Stimulated activated memory B cell treated with anti-CD40 and anti-IgM and Interleukin-4, amounts not matched to agents 10 μg/mL and 1 μg/mL and 100 μg/mL, for 72 hours (primary cell): ENCODE data around the gene QTRT2.

Source experiments
- ATAC-seq: fragments of 150-1000 bp; cut with Tn5 transposase; 2 replicates; pipeline ENCODE4 v1.10.0; 2021
- H3K27ac Mint-ChIP-seq: one replicate; pipeline ENCODE4 v1.8.0; 2022; ENCODE audit warnings: mild to moderate bottlenecking, mixed read lengths
- H3K27me3 Mint-ChIP-seq: one replicate; pipeline ENCODE4 v1.8.0; 2022; ENCODE audit warnings: mixed read lengths
- H3K36me3 Mint-ChIP-seq: one replicate; pipeline ENCODE4 v1.8.0; 2022; ENCODE audit warnings: mixed read lengths
- H3K4me1 Mint-ChIP-seq: one replicate; pipeline ENCODE4 v1.8.0; 2022; ENCODE audit warnings: mixed read lengths
- H3K4me3 Mint-ChIP-seq: one replicate; pipeline ENCODE4 v1.8.0; 2022; ENCODE audit warnings: mild to moderate bottlenecking, moderate library complexity, mixed read lengths
- H3K9me3 Mint-ChIP-seq: one replicate; pipeline ENCODE4 v1.8.0; 2022; ENCODE audit warnings: mixed read lengths

Gene QTRT2

GRCh38 chr3:114095796-114096195 is 39.3 kb downstream of the QTRT2 start:
- Mint-ChIP-seq H3K4me1 (no peaks in the 10 kb centered on the region), H3K27ac (no peak overlapping the region), H3K9me3 (no peaks in the 10 kb centered on the region), H3K4me3 (no peak overlapping the region), H3K27me3 (no peaks in the 10 kb centered on the region), H3K36me3 (no peaks in the 10 kb centered on the region)
- ATAC-seq, result no peak

GRCh38 chr3:114101101-114101500 is 44.6 kb downstream of the QTRT2 start:
- no peaks in the 10 kb centered on the region for H3K9me3 Mint-ChIP-seq
- H3K36me3 Mint-ChIP-seq, result no peaks in the 10 kb centered on the region
- ATAC-seq, result no peak

GRCh38 chr3:114103181-114103580 is 46.6 kb downstream of the QTRT2 start:
- Mint-ChIP-seq H3K36me3 (no peaks in the 10 kb centered on the region), H3K4me3 (no peak overlapping the region), H3K27me3 (no peaks in the 10 kb centered on the region), H3K4me1 (no peaks in the 10 kb centered on the region), H3K27ac (no peak overlapping the region), H3K9me3 (no peaks in the 10 kb centered on the region)
- no peak for ATAC-seq

More at GRCh38 chr3:114101101-114101500, 44.6 kb downstream of the QTRT2 start:
- H3K27ac Mint-ChIP-seq, result no peak overlapping the region
- H3K4me1 Mint-ChIP-seq, result no peaks in the 10 kb centered on the region
- H3K4me3 Mint-ChIP-seq, result no peak overlapping the region
- no peaks in the 10 kb centered on the region for H3K27me3 Mint-ChIP-seq

GRCh38 chr3:114103858-114104257 is 47.3 kb downstream of the QTRT2 start:
- Mint-ChIP-seq H3K4me3 (no peak overlapping the region), H3K36me3 (no peaks in the 10 kb centered on the region), H3K4me1 (no peaks in the 10 kb centered on the region), H3K27ac (no peak overlapping the region), H3K27me3 (no peaks in the 10 kb centered on the region), H3K9me3 (no peaks in the 10 kb centered on the region)
- ATAC-seq, result no peak

GRCh38 chr3:114104414-114104813 is 47.9 kb downstream of the QTRT2 start:
- Mint-ChIP-seq H3K4me3 (no peak overlapping the region), H3K9me3 (no peaks in the 10 kb centered on the region), H3K27me3 (peaks cover 3% of the 10 kb centered on the region), H3K27ac (no peak overlapping the region), H3K4me1 (no peaks in the 10 kb centered on the region), H3K36me3 (no peaks in the 10 kb centered on the region)
- ATAC-seq, result no peak

GRCh38 chr3:114108137-114108536 is 51.6 kb downstream of the QTRT2 start:
- Mint-ChIP-seq H3K27ac (no peak overlapping the region), H3K4me3 (no peak overlapping the region), H3K36me3 (no peaks in the 10 kb centered on the region), H3K9me3 (no peaks in the 10 kb centered on the region), H3K4me1 (no peaks in the 10 kb centered on the region), H3K27me3 (peaks cover 12% of the 10 kb centered on the region)
- ATAC-seq, result no peak

- Mint-ChIP-seq H3K4me3 (no peak overlapping the region), H3K36me3 (no peaks in the 10 kb centered on the region), H3K9me3 (no peaks in the 10 kb centered on the region), H3K27ac (no peak overlapping the region), H3K4me1 (no peaks in the 10 kb centered on the region), H3K27me3 (peaks cover 12% of the 10 kb centered on the region)
- ATAC-seq, result no peak
Measured at GRCh38 chr3:114110439-114110838, 53.9 kb downstream of the QTRT2 start.

- no peaks in the 10 kb centered on the region for H3K4me1 Mint-ChIP-seq
- no peak overlapping the region for H3K4me3 Mint-ChIP-seq
- H3K36me3 Mint-ChIP-seq, result no peaks in the 10 kb centered on the region
- H3K9me3 Mint-ChIP-seq, result no peaks in the 10 kb centered on the region
- no peak for ATAC-seq
- peaks cover 12% of the 10 kb centered on the region for H3K27me3 Mint-ChIP-seq
- H3K27ac Mint-ChIP-seq, result no peak overlapping the region
Measured at GRCh38 chr3:114111060-114111770, 54.7 kb downstream of the QTRT2 start.

- Mint-ChIP-seq H3K4me3 (no peak overlapping the region), H3K4me1 (no peaks in the 10 kb centered on the region), H3K9me3 (no peaks in the 10 kb centered on the region), H3K27me3 (peaks cover 12% of the 10 kb centered on the region), H3K27ac (no peak overlapping the region), H3K36me3 (no peaks in the 10 kb centered on the region)
- ATAC-seq, result no peak
Measured at GRCh38 chr3:114112696-114113095, 56.2 kb downstream of the QTRT2 start.

GRCh38 chr3:114114719-114115118 is 58.2 kb downstream of the QTRT2 start:
- H3K4me3 Mint-ChIP-seq, result no peak overlapping the region
- no peak overlapping the region for H3K27ac Mint-ChIP-seq
- no peaks in the 10 kb centered on the region for H3K9me3 Mint-ChIP-seq
- no peaks in the 10 kb centered on the region for H3K36me3 Mint-ChIP-seq
- H3K4me1 Mint-ChIP-seq, result no peaks in the 10 kb centered on the region
- ATAC-seq, result no peak
- peaks cover 6% of the 10 kb centered on the region for H3K27me3 Mint-ChIP-seq

- H3K9me3 Mint-ChIP-seq, result no peaks in the 10 kb centered on the region
- H3K4me3 Mint-ChIP-seq, result no peak overlapping the region
- H3K27me3 Mint-ChIP-seq, result peaks cover 2% of the 10 kb centered on the region
- H3K36me3 Mint-ChIP-seq, result no peaks in the 10 kb centered on the region
- no peak for ATAC-seq
- no peaks in the 10 kb centered on the region for H3K4me1 Mint-ChIP-seq
- H3K27ac Mint-ChIP-seq, result no peak overlapping the region
Measured at GRCh38 chr3:114115143-114115542, 58.6 kb downstream of the QTRT2 start.

- no peak overlapping the region for H3K4me3 Mint-ChIP-seq
- no peaks in the 10 kb centered on the region for H3K9me3 Mint-ChIP-seq
- no peak for ATAC-seq
- H3K27me3 Mint-ChIP-seq, result peaks cover 8% of the 10 kb centered on the region
- H3K4me1 Mint-ChIP-seq, result no peaks in the 10 kb centered on the region
- H3K36me3 Mint-ChIP-seq, result no peaks in the 10 kb centered on the region
- no peak overlapping the region for H3K27ac Mint-ChIP-seq
Measured at GRCh38 chr3:114119776-114120175, 63.2 kb downstream of the QTRT2 start.

- Mint-ChIP-seq H3K9me3 (no peaks in the 10 kb centered on the region), H3K27ac (no peak overlapping the region), H3K4me3 (no peak overlapping the region), H3K27me3 (peaks cover 8% of the 10 kb centered on the region), H3K4me1 (no peaks in the 10 kb centered on the region), H3K36me3 (no peaks in the 10 kb centered on the region)
- ATAC-seq, result no peak
Measured at GRCh38 chr3:114120211-114120610, 63.7 kb downstream of the QTRT2 start.

GRCh38 chr3:114122027-114122709 is 65.6 kb downstream of the QTRT2 start:
- ATAC-seq, result no peak
- H3K4me3 Mint-ChIP-seq, result no peak overlapping the region
- no peaks in the 10 kb centered on the region for H3K36me3 Mint-ChIP-seq
- no peaks in the 10 kb centered on the region for H3K9me3 Mint-ChIP-seq
- H3K27me3 Mint-ChIP-seq, result peaks cover 8% of the 10 kb centered on the region
- no peak overlapping the region for H3K27ac Mint-ChIP-seq
- H3K4me1 Mint-ChIP-seq, result no peaks in the 10 kb centered on the region

- H3K27ac Mint-ChIP-seq, result no peak overlapping the region
- H3K36me3 Mint-ChIP-seq, result no peaks in the 10 kb centered on the region
- no peak for ATAC-seq
- no peak overlapping the region for H3K4me3 Mint-ChIP-seq
- no peaks in the 10 kb centered on the region for H3K4me1 Mint-ChIP-seq
- no peaks in the 10 kb centered on the region for H3K9me3 Mint-ChIP-seq
- peaks cover 8% of the 10 kb centered on the region for H3K27me3 Mint-ChIP-seq
Measured at GRCh38 chr3:114126461-114126860, 69.9 kb downstream of the QTRT2 start.

GRCh38 chr3:114127517-114127916 is 71.0 kb downstream of the QTRT2 start:
- H3K27me3 Mint-ChIP-seq, result peaks cover 8% of the 10 kb centered on the region
- no peaks in the 10 kb centered on the region for H3K4me1 Mint-ChIP-seq
- no peak overlapping the region for H3K4me3 Mint-ChIP-seq
- ATAC-seq, result no peak
- H3K27ac Mint-ChIP-seq, result no peak overlapping the region
- H3K9me3 Mint-ChIP-seq, result no peaks in the 10 kb centered on the region
- no peaks in the 10 kb centered on the region for H3K36me3 Mint-ChIP-seq
